Endometrium (tissue), 2 donors: Measurements from ENCODE around the gene OR2F1.
A peak's percentile ranks its signal among the peaks of the same experiment; 100 is the strongest.

Experiments used
- FAIRE-seq: peaks from 2 replicates; lab custom pipeline; 2012; peaks lifted over from hg19 to GRCh38; lab: Jason Lieb, UNC
- donor health status: control.
- donor health status: control.

Gene OR2F1

DNA sequence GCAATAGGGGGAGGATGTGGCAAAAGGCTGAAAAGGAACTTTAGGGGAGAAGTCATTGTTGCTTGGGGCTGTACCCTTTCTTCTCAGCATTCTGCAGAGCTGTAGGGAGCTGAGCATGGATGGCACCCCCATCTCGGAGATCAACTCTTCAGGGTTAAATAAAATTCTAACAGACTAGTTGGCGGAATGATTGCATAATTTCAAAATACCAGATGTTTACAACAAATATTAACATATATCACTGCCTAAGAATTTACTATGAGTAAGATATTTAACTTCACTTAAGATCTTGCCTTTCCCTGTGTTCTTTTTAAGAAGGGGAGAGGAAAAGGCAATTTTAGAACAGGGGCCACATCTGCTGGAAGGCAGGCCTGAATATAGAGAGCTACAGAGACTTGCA, 509 bp upstream of the OR2F1 start:
- no peak for FAIRE-seq

DNA sequence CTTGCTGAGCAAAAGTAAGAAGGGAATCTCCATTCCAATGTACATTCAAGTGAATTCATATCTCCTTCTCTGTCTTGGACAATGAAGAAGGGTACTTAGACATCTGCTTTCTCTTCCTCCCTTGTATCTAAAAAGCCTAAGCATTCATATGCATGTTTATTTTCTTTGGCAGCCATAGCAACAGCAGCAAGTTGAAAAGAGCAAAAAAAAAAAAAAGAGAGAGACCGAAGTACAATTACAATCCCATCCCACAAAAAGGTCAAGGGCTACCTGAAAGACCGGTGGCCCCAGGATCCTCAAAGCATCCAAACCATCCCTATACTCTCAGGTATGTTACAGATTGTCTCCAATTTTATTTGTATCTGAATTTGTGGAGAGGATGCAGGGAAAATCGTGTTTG, 4.1 kb downstream of the OR2F1 start:
- FAIRE-seq: no peak

DNA sequence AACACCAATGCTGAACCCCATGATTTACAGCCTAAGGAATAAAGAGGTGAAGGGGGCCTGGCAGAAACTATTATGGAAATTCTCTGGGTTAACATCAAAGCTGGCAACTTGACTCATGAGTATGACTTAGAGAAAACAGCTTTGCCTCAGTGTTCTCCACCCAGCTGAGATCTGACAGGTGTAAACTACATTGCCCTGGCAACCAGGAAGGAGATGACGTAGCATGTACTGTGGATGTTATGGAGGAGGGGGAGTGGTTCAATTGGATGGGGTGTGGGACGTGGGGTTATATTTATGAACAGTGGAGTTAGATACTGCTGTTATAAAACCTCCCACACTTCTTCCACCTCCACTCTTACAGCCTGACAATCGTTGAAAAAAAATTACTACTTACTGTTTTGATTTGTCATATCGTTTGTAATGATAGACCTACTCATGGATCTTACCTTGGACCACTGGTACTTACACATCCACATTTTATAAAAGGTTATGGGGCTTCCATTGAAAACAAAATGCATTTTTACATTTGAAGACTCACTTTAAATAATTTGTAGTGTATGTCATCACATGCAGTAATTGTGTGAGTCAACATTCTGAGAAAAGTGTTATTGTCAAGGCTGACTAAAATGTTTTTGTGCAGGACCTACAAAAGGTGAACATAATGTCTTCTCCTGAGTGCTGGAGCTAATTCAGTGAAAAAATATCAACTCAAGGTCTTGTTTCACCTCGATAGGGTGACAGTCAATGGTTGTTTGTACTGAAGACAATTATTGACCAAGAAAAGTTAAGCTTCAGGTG, 6.4 kb downstream of the OR2F1 start:
- FAIRE-seq: no peak

DNA sequence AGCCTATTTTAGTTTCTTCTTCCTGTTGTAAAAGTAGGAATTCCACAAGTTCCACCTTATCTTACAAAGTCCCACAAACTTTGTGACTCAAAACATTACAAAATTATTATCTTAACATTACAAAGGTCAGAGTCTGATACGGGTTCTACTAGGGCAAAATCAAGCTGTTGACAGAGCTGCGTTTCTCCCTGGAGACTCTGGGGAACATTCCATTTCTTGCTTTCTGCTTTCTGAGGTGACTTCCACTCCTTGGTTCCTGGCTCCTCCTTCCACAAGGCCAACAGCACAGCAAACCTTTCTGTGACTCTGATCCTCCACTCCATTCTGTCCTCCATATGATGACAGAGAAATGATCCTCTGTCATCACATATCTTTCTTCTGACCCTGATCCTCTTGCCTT, 10.6 kb downstream of the OR2F1 start:
- no peak for FAIRE-seq

DNA sequence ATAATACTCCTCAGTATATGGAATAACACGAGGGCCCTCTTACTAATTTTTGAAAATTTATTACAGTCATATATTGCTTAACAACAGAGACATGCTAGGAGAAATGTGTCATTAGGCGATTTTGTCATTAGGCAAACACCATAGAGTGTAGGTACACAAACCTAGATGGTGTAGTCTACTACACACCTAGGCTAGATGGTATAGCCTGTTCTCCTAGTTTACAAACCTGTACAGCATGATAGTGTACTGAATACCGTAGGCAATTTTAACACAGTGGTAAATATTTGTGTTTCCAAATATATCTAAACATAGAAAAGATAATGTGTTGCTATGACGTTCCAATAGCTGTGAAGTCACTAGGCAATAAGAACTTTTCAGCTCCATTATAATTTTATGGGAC, 12.8 kb downstream of the OR2F1 start:
- no peak for FAIRE-seq

DNA sequence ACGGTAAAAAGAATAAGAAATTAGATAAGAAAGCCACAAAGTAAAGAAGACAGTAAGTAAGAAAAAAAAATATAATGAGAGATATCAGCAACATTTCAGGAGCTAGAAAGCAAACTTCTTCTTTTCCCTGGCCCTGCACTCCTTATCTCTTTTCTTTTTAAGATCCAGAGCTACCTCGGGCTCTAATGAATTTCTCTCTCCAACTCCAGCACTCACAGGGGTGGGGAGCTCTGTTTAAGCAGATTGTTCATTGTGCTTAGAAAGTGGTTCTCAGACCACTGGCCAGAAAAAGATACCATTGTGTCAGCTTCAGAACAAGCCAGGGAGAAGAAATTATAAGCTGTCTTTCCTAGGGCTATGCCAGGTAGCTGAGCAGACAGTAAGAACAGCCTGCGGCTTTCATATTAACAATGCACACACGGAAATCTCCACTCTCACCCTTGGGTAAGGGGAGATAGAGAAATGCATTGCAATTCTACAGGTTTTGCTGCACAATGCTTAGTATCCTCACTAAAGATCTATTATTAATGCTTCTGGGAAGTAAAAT, 19.3 kb downstream of the OR2F1 start:
- FAIRE-seq: no peak

DNA sequence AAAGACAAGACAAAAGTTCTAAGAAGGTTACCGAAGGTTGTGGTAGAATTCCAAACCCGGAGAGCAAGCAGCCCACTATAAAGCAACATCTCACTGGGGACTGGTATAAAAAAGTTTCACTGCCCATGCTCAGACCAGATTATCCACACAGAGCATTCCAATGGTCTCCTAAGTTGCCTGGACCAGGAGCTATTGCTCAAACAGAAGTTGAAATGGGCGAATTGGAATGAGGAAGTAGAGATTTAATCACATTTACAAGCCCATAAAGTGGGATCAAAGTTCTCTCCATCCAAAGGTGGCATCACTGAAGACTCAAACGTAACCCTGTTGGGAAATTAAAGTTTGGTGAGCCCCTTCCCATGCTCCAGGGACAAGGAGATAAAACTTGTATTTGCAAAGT, 19.8 kb downstream of the OR2F1 start:
- no peak for FAIRE-seq

DNA sequence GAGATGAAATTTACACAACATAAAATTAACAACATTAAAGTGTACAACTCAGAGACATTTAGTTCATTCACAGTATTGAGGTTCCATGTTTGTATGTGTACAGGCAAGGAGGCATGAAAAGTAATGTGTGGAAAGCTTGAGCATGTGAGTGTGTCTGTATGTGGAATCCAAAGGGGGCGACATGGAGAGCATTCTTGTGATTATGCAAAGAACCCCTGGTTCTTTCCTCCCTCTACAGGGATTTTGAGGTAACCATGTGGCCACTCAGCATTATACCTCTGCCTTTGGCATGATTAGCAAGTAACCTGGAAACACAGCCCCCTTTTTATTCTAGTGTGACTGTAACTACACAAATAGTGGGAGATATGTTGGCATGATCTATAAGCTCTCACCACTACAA, 21.0 kb downstream of the OR2F1 start:
- no peak for FAIRE-seq

DNA sequence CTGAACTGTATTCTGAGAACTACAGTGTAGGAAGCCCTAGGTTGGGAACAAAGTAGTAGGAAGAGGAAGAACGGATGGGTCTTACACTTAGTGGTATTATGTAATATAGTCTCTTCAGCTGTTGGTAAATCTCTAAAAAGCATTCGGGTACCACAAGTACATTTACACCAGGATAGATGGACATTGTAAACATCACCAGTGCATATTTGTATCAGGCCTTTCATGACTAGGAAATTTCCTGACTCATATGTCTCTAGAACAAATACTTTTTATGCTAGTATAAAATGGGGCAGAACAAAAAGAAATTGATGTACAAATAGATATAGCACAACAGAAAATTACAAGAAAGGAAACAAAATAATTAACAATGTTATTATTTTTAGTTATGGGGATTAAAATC, 23.9 kb downstream of the OR2F1 start:
- no peak for FAIRE-seq

DNA sequence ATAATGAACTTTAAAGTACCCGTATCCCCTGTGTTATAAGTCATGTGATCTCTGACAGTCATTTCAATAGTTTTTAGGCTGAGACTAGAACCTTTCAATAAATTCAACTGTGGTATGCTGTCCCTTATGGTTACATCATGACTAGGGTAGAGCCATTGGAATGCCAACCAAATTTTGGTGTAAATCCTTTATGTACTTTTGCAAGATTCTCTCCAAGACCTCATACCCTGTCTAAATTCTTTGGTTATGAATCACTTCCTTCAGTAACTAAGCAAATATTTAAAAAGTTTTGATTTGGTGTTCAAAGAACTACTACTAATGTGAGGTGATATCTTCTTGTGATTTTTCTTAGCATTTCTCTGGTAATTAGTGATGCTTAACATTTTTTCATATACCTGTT, 24.7 kb downstream of the OR2F1 start:
- FAIRE-seq: no peak

DNA sequence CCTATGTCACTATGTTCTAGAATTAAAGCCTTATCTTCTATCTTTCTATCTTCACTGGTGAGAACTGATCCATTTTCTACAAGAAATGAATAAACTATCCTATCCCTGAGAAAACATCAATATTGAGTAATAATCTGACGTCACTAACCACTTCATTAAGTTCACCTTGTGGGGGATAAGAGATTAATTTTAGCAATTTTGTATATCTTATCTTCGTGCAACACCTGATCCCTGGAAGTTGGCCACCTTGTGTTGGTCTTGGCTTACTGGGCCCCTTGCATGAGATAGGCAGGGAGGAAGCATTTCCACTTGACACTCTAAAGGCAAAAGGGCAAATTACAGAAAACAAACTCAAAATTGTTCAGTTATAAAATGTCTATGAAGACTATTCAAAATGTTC, 25.4 kb downstream of the OR2F1 start:
- FAIRE-seq: no peak

DNA sequence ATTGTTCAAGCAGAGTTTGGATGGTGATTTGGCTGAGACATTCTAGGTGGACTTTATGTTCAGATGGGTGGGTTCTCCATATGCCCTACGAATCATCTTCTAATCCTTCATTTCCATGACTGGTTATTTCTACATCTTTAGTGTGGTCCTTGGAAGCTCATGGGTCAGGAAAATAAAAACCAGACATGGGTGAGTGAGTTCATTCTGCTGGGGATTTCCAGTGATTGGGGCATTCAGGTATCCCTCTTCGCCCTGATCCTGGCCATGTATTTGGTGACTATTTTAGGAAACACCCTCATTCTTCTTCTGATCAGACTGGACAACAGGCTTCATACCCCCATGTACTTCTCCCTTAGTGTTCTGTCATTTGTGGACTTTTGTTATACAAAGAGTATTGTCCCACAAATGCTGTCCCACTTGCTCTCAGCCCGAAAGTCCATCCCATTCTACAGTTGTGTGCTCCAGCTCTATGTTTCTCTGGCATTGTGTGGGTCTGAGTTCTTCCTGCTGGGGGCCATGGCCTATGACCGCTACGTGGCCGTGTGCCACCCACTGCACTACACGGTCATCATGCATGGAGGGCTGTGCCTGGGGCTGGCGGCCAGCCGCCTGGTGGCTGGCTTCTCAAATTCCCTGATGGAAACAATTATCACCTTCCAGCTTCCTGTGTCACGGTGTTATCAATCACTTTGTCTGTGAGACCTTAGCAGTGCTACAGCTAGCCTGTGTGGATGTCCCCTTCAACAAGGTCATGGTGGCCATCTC, 26.3 kb downstream of the OR2F1 start:
- FAIRE-seq: no peak

DNA sequence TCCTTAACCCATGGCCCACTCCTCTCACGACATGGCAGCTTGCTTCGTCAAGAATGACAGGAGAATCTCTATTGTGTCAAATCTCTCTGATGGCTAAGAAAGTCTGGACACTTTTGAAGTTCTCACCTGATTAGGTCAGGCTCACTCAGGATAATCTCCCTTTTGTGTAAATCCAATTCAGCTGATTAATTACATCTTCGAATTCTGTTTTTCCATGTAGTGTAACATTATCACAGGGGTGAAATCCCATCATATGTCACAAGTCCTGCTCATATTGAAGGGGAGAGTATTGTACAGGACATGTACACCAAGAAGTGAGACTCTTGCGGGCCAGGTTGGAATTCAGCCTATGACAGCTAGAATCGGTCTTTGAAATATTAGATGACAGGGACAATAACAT, 29.3 kb downstream of the OR2F1 start:
- FAIRE-seq: no peak

DNA sequence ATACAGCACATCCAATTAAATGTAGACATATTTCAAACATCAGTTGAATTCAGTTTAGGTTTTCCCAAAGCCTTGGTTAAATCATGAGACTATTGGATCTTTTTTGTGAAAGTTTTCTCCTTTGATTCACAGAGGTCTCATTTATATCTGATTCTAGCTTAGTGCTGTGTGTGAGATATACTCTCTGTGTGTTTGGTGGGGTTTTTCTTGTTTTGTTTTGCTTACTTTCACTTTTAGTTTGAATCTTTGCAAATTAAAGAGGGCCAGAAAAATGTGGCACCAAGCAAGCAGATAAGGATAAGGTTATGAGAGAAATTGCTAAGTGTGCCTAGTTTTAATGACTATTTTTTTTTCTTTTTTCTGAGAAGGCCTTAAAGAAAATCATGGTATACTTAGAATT, 32.9 kb downstream of the OR2F1 start:
- no peak for FAIRE-seq

DNA sequence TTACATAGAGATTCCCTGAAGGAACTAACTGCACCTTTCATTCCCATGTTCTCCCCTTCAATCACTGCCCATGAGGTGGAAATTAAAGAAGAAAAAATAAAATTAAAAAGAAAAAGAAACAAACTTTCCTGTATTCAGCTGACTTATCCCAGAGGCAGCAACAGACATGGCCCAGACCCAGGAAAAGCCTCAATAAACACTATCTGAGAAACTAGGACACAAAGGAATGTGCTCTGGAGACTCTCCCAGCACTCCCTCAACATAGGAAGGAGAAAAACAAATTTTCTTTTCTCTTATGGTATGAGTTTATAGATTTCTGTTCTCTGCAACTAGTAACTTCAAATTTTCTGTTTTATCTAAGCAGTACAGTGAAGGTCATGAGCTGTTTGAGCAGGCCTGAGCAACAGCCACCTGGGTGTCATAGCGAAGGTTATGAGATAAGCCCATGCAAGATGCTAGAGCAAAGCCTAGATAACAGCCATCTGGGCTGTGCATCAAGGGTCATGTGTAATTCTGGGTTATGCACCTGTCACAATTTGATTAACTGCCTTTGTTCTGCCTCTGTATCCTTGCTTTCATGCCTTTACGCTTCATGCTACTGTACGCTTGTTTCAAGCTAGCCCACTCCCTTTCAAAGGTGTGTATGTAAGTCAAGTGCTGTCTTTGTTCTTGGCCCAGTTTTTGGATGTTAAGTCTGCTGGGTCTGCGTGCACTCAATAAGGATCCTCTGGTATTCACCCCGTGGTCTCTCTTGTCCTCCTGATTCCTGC, 34.5 kb downstream of the OR2F1 start:
- FAIRE-seq: peak; percentile 82

DNA sequence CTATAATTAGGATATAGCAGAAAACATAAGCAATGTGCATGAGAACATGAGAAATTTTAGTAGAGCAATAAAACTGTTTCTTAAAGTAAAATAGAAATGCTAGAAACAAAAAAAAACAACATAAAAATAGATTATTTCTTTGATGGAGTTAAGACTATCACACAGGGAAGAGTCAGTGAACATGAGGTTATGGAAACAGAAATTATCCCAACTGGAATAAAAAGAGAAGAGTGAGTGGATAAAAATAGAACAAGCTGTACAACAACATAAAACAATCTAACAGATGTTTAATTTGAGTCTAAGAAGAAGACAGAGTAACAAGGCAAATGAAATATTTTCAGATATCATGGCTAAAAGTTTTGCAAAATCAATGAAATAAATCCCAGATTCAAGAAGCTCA, 38.0 kb downstream of the OR2F1 start:
- peak; percentile 98 for FAIRE-seq

DNA sequence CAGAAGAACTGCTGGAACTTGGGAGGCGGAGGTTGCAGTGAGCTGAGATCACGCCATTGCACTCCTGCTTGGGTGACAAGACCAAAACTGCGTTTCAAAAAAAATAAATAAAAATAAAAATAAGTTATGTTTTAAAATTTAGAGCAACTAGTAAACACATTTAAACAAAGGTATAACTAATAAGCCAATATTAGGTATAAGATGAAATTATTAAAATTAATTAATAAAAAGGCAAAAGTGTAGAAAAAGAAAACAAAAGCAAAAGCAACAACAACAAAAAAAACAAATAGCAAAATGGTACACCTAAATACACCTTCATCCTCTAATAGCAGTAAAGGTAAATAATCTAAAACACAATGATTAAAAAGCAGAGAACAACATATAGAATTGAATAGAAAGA, 39.3 kb downstream of the OR2F1 start:
- FAIRE-seq: peak; percentile 68

DNA sequence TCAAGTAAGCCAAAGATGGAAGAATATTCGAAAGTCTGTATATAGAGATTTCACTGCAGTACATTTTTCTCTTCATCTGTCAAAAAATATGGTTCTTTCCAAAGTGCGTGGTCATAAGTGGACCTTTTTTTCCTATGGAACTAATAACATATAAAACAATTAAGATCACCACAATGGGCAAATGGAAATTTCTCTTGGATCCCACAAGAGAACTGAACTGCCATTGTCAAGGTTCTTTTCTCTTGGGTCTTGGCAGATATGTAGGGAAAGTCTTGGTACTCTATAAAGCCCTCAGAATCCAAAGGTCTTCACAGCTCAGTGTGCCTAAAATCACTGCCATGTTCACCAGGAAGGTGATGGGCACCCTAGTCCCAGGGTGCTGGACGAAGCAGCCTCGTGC, 45.4 kb downstream of the OR2F1 start, which contains the start of gene OR6B1:
Gene OR6B1, plus strand, starts transcription at position 301 of the 400 bp plus-strand sequence. CDS start 3,677 bp downstream, outside the sequence.
- FAIRE-seq: no peak

DNA sequence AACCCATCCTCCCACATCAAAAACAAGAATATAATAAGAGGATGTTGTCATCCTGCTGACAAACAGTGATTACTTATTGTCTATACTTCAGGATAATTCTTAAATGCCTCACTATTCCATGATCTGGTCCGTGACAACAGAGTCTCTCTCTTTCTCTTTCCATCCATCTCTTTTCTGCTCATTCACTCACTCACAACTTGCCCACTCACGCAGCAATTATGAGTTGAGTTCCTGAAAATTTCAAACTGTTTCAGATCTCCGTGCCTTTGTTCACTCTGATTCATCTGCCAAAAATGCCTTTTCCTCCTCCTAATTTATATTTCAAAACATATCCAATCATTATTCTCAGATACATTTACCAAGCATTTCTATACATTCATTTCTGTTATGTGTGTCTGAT, 46.9 kb downstream of the OR2F1 start:
- no peak for FAIRE-seq

DNA sequence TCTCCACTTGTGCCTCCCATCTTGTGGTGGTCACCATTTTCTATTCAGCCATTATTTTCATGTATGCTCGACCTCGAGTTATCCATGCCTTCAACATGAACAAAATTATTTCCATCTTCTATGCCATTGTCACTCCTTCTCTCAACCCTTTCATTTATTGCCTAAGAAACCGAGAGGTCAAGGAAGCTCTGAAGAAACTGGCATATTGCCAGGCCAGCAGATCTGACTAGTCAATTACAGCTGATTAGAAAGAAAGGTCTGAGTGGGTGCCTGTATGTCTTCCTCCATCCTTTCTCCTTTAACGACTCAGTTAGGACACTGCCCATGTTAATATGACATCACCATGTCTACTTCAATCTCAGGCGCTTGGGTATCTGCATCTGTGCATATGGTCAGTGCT, 50.1 kb downstream of the OR2F1 start:
- no peak for FAIRE-seq

DNA sequence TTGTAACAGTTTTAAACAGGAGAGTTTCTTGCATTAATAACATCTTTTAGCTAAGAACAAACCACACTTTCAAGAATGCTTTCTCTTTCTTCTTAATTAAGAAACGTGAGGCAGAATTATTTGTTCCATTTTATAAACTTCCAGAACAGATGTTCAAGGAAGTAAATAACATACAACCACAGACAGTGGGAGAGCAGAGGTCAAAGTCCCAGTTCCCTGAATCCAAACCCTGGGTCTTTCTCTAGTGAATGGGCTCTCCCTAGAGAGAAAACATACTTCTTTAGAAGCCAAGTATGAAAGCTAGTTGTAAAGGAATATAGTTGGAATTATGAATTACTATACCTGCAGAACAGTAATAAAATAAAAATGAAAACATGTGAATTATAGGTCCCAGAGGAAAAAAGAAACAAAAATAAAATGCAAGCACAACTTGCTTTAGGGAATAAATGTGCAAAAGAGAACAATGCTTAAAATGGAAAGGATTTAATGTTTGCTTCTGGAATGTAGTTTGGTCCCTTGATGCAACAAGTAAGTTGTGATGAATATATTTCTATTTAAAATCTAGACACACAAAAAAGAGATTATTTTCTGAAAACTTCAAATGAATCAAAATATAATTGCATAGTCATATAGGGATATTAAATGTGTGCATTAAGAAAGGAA, 51.5 kb downstream of the OR2F1 start:
- peak; percentile 94 for FAIRE-seq

DNA sequence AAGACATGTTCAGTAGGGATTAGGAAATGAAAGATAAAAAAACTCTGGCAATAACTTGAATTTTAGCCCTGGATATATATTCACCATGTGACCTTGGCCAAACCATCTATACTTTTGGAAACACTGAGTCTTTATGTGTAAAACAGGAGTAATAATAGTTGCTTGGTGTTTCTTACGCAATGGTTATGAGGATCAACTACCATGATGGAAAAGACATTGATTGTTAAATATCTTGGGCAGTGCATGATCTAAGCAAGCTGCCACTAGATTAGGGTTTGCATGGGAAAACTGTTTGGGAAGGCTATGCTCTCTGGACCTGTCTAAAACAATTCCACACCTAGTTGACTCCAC, 52.0 kb downstream of the OR2F1 start:
- no peak for FAIRE-seq
